PC-9 (cell line): ENCODE data around the gene PYGB. TPM values are rescaled to one million over a fixed set of nuclear protein-coding genes. Genes with fewer than 3 reads are reported as not detected.

ENCODE experiments used
- BruUV-seq: library from RNA; stranded (reverse); fragments of 400-500 nt; replicated peaks from 2 replicates; lab custom pipeline; 2021; lab: Mats Ljungman, UMichigan
- CTCF ChIA-PET: fragments of 300-600 bp; sonication (Branson Sonifier 250); formaldehyde crosslinking; loops from one replicate; lab custom pipeline; 2022; ENCODE audit warnings: antibody characterized with exemption; lab: Charles Lee
- POLR2A ChIA-PET: fragments of 300-600 bp; sonication (Branson Sonifier 250); formaldehyde crosslinking; loops from one replicate; lab custom pipeline; 2022; ENCODE audit warnings: antibody characterized with exemption; ENCODE audit not compliant: unreplicated experiment; lab: Charles Lee
- DNase-seq, 2 experiments: peaks; one replicate each; pipeline versions ENCODE4 v3.0.0 to v3.0.0-alpha.2; 2015 to 2022; ENCODE audit warnings: mixed read lengths in 1 of 2
- H2AFZ ChIP-seq: fragments of 200-600 bp; sonication (generic); 2 replicates; pipeline ENCODE4 v1.8.1; 2017; ENCODE audit warnings: antibody characterized with exemption
- H3F3A ChIP-seq: fragments of 200-600 bp; sonication (generic); 2 replicates; pipeline ENCODE4 v1.8.1; 2017; ENCODE audit warnings: antibody characterized with exemption, mild to moderate bottlenecking, low read depth; ENCODE audit not compliant: insufficient read depth
- H3K27ac ChIP-seq: fragments of 200-600 bp; sonication (generic); 2 replicates; pipeline ENCODE4 v1.6.1; 2016; ENCODE audit warnings: mixed run types
- H3K27me3 ChIP-seq: fragments of 200-600 bp; sonication (generic); 2 replicates; pipeline ENCODE4 v1.6.1; 2016; ENCODE audit warnings: low read depth, mixed run types; ENCODE audit not compliant: insufficient read depth
- H3K36me3 ChIP-seq: fragments of 200-600 bp; sonication (generic); 2 replicates; pipeline ENCODE4 v1.6.1; 2016; ENCODE audit warnings: low read depth, mixed run types
- H3K4me1 ChIP-seq: fragments of 200-600 bp; sonication (generic); replicated peaks from 2 replicates; pipeline ENCODE4 v1.6.1; 2016; ENCODE audit warnings: mixed run types; ENCODE audit not compliant: insufficient read depth
- H3K4me2 ChIP-seq: fragments of 200-600 bp; sonication (generic); 2 replicates; pipeline ENCODE4 v1.6.1; 2017; ENCODE audit warnings: mixed run types
- H3K4me3 ChIP-seq: fragments of 200-600 bp; sonication (generic); 2 replicates; pipeline ENCODE4 v1.6.1; 2016; ENCODE audit warnings: mixed run types
- H3K79me2 ChIP-seq: fragments of 200-600 bp; sonication (generic); 2 replicates; pipeline ENCODE4 v1.6.1; 2017; ENCODE audit warnings: low read depth, mixed run types
- H3K9me2 ChIP-seq: fragments of 200-600 bp; sonication (generic); 2 replicates; pipeline ENCODE4 v1.8.1; 2017; ENCODE audit warnings: mild to moderate bottlenecking; ENCODE audit not compliant: insufficient read depth
- H3K9me3 ChIP-seq: fragments of 200-600 bp; sonication (generic); 2 replicates; pipeline ENCODE4 v1.8.1; 2016; ENCODE audit warnings: low read depth; ENCODE audit not compliant: insufficient read depth
- H4K20me1 ChIP-seq: fragments of 200-600 bp; sonication (generic); 2 replicates; pipeline ENCODE4 v1.8.1; 2017; ENCODE audit not compliant: insufficient read depth
- EZH2 ChIP-seq: fragments of 200-600 bp; sonication (generic); IDR thresholded peaks from 2 replicates; pipeline ENCODE4 v1.8.0; 2017; ENCODE audit warnings: antibody characterized with exemption, low read depth
- intact Hi-C: fragments of 100-400 bp; cut with micrococcal nuclease; formaldehyde crosslinking; loops from one replicate; pipeline ENCODE4 v1.10.0; 2022; ENCODE audit not compliant: unreplicated experiment
- total RNA-seq: library from RNA; stranded (reverse); gene quantifications from 2 replicates; pipeline ENCODE4 v1.2.3, GENCODE V29; 2021
- TF ChIP-seq, protein P1 (sequence below): fragments of 200-600 bp; sonication (generic); conservative IDR thresholded peaks from 2 replicates; pipeline ENCODE4 v1.6.1; 2017; ENCODE audit warnings: mixed run types, antibody characterized with exemption, mild to moderate bottlenecking, moderate library complexity

PYGB gene
- total RNA-seq, 1 experiment from 2014 or later: 133 TPM

DNA sequence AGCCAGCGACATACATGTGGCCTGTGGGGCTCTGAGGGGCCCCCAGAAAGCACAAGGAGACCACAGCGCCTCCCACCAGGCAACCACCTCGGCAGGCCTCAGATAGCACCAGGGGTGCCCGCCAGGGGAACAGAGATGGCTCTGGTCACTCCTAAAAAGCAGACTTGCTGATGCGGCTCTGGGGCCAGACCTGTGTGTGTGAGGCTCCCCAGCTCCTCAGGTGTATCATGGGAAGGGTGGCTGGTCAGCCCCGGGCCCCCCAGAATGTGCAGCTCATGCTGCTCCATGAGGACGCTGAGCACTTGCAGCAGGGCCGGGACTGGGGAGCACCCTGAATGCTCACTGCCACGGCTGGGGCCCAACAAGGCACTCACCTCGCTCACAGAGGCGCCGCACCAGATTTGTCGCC, 60.2 kb downstream of the PYGB start:
- intact Hi-C loops: no loop called here
- POLR2A ChIA-PET: interaction anchor here (0.7 kb wide), 1 partner anchor 83 kb away, joined by 5 read pairs; no protein-coding TSS in a partner anchor

DNA sequence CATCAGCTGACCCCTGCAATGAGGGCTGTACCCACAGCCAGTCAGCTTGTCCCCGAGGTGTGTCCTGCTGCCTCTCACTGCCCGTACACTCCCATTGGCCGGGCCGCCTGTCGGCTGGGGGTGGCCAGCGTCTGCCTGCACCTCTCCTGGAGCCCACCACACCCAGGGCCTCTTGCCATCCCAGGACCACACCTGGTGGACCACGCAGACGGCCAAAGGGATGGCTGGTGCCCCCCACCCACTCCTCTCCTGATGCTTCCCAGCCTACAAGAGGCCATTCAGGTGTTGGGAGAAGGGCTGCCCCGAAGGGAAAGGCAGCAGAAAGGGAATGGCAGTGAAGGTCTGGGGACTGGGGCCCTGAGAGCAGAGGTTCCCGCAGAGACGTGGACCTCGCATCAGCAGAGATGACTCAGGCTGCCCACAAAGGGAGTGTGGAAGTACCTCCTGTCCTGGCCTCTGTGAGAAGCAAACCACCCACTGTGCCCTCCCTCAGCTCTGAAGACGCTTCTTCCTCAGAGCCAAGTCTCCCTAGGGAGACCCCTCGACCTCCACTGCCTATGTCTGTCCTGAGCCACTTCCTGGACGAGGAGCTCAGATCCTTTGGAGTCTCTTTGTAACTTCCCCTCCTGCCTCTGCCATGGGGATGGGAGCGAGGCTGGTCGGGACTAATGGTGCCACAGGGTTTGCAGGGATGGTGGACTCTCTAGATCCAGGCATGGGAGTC, 60.9 kb downstream of the PYGB start:
- no peaks in the 10 kb centered on the region for H3K36me3 ChIP-seq
- peak overlapping the region; percentile 77 for H3K4me2 ChIP-seq
- no peak overlapping the region for H2AFZ ChIP-seq
- H3K9me3 ChIP-seq: no peaks in the 10 kb centered on the region
- TF ChIP-seq, protein P1, sequence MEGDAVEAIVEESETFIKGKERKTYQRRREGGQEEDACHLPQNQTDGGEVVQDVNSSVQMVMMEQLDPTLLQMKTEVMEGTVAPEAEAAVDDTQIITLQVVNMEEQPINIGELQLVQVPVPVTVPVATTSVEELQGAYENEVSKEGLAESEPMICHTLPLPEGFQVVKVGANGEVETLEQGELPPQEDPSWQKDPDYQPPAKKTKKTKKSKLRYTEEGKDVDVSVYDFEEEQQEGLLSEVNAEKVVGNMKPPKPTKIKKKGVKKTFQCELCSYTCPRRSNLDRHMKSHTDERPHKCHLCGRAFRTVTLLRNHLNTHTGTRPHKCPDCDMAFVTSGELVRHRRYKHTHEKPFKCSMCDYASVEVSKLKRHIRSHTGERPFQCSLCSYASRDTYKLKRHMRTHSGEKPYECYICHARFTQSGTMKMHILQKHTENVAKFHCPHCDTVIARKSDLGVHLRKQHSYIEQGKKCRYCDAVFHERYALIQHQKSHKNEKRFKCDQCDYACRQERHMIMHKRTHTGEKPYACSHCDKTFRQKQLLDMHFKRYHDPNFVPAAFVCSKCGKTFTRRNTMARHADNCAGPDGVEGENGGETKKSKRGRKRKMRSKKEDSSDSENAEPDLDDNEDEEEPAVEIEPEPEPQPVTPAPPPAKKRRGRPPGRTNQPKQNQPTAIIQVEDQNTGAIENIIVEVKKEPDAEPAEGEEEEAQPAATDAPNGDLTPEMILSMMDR: no peak
- no peak for TF ChIP-seq EZH2
- H3K4me3 ChIP-seq: no peak overlapping the region
- no peaks in the 10 kb centered on the region for H3K79me2 ChIP-seq
- intact Hi-C loops: no loop called here
- ChIA-PET CTCF (interaction anchor here (1.0 to 1.3 kb wide), 3 partner anchors 9 to 130 kb away, joined by 3 read pairs; no protein-coding TSS in a partner anchor), POLR2A (interaction anchor here (0.5 to 0.7 kb wide), 2 partner anchors 82 kb away, joined by 5 to 8 read pairs; no protein-coding TSS in a partner anchor)
- DNase-seq: peak; percentile 22 to 56
- H3K27me3 ChIP-seq: no peaks in the 10 kb centered on the region
- no peaks in the 10 kb centered on the region for H4K20me1 ChIP-seq
- H3F3A ChIP-seq: peaks cover 15% of the 10 kb centered on the region; the same call in 1 of the 2 replicates
- peaks cover 38% of the 10 kb centered on the region for H3K4me1 ChIP-seq
- BruUV-seq: no TSS peak
- H3K9me2 ChIP-seq: no peaks in the 10 kb centered on the region
- H3K27ac ChIP-seq: peak overlapping the region; percentile 80

More for the DNA sequence above, 60.2 kb downstream of the PYGB start:
- Histone ChIP-seq H4K20me1 (no peaks in the 10 kb centered on the region), H3K4me2 (no peak overlapping the region), H2AFZ (no peak overlapping the region), H3K4me1 (peaks cover 38% of the 10 kb centered on the region), H3K36me3 (no peaks in the 10 kb centered on the region), H3F3A (peaks cover 15% of the 10 kb centered on the region; the same call in 1 of the 2 replicates), H3K27me3 (no peaks in the 10 kb centered on the region), H3K27ac (no peak overlapping the region), H3K9me2 (no peaks in the 10 kb centered on the region), H3K4me3 (no peak overlapping the region), H3K79me2 (no peaks in the 10 kb centered on the region), H3K9me3 (no peaks in the 10 kb centered on the region)
- no peak for DNase-seq
- TF ChIP-seq EZH2: no peak
- TF ChIP-seq, protein P1: no peak
- BruUV-seq: no TSS peak
- CTCF ChIA-PET: interaction anchor here (0.6 kb wide), 1 partner anchor 90 kb away, joined by 5 read pairs; no protein-coding TSS in a partner anchor

DNA sequence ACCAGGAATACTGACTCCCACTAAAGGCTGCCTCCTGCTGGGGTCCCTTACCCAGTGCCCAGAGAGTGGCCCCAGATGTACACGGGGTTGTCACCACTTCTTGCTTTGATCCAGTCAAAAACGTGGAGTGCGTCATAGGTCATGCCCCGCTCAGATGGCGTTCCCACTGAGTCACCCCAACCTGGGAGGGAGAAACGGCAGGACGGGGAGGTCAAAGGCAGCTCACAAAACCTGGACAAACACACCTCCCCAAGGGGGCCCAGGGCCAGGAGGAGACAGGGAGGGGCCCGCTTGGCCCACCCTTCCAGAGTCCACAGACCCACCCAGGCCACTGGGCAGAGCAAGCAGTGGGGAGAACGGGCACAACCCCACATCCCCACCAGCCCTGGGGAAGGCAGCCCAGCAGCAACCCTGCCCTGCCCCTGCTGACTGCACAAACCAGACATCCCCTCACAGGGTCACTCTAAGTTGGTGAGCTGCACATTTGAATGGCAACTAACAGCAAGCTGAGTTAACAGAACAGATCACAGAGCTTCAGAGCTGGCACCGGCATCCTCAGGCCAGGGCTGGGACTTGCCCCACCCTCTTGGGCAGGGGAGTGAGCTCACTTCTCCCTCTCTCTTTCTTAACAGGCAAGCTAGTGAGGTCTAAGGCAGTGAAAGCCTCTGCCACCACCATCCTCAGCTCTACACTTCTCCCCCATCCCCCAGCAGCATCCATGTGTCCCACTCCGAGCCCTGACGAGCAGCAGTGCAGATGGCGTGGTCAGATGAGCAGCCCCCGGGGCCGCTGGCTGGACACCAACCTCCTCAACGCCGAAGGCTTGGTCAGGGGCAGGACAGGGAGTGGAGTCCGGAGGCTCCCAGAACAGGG, 61.7 kb downstream of the PYGB start:
- no peaks in the 10 kb centered on the region for H3K9me3 ChIP-seq
- BruUV-seq: no TSS peak
- H3K4me2 ChIP-seq: peak overlapping the region; percentile 77
- H2AFZ ChIP-seq: no peak overlapping the region
- ChIA-PET CTCF (interaction anchor here (0.5 to 1.3 kb wide), 4 partner anchors 10 to 131 kb away, joined by 3 to 16 read pairs (median 3); no protein-coding TSS in a partner anchor), POLR2A (interaction anchor here (0.5 kb wide), 1 partner anchor 81 kb away, joined by 8 read pairs; no protein-coding TSS in a partner anchor)
- peak; percentile 64 to 68 for DNase-seq
- H3K4me1 ChIP-seq: peaks cover 38% of the 10 kb centered on the region
- no peaks in the 10 kb centered on the region for H3K9me2 ChIP-seq
- no peaks in the 10 kb centered on the region for H4K20me1 ChIP-seq
- H3K27me3 ChIP-seq: no peaks in the 10 kb centered on the region
- H3K27ac ChIP-seq: peak overlapping the region; percentile 80
- TF ChIP-seq EZH2: no peak
- TF ChIP-seq, protein P1: no peak
- no peaks in the 10 kb centered on the region for H3K79me2 ChIP-seq
- H3K36me3 ChIP-seq: no peaks in the 10 kb centered on the region
- H3F3A ChIP-seq: peaks cover 15% of the 10 kb centered on the region; the same call in 1 of the 2 replicates
- intact Hi-C loops: loop anchor here (1.0 to 2.0 kb wide), 4 partner anchors 55 to 317 kb away; partner anchors contain the start of genes ABHD12 and APMAP
- H3K4me3 ChIP-seq: peak overlapping the region; percentile 39; the same call in 1 of the 2 replicates
